DND-41 (cell line): ENCODE results near the gene VSTM5.

Experiments used
- CTCF ChIP-seq: IDR thresholded peaks from 2 replicates; pipeline ENCODE4 v1.5.1; 2012; ENCODE audit warnings: borderline replicate concordance, low read length, moderate library complexity, mild to moderate bottlenecking; ENCODE audit not compliant: poor library complexity, severe bottlenecking; ENCODE audit errors: extremely low read depth
- EZH2 ChIP-seq: IDR thresholded peaks from 3 replicates; pipeline ENCODE4 v1.6.1; 2012; ENCODE audit warnings: borderline replicate concordance, low read depth, mild to moderate bottlenecking, moderate library complexity, low read length, inconsistent platforms; ENCODE audit not compliant: severe bottlenecking

- no peak for TF ChIP-seq CTCF
- TF ChIP-seq EZH2: no peak
Measured at GRCh38 chr11:93784935-93785360, 65.5 kb downstream of the VSTM5 start.
